HG03558 (cell line): ENCODE measurements around the gene RB1.
"Not testable (repeated sequence)": the region's sequence is repeated elsewhere in the genome, so short reads cannot be mapped to it uniquely, and the experiment has no call there.

Experiments
- ATAC-seq: cut with Tn5 transposase; IDR thresholded peaks from one replicate; pipeline ENCODE4 v1.9.1; 2021; ENCODE audit warnings: moderate number of reproducible peaks; ENCODE audit not compliant: unreplicated experiment; ENCODE audit errors: extremely low read depth

RB1 gene

GRCh38 chr13:48443442-48444208, 140.1 kb downstream of the RB1 start:
- ATAC-seq = no peak

GRCh38 chr13:48446464-48446863, 142.9 kb downstream of the RB1 start:
- no peak for ATAC-seq

GRCh38 chr13:48448285-48448958, 144.9 kb downstream of the RB1 start:
- no peak for ATAC-seq

GRCh38 chr13:48448959-48449614, 145.5 kb downstream of the RB1 start:
- ATAC-seq = no peak

GRCh38 chr13:48449656-48450055, 146.1 kb downstream of the RB1 start:
- no peak for ATAC-seq

GRCh38 chr13:48451196-48451595, 147.6 kb downstream of the RB1 start:
- ATAC-seq = not testable (repeated sequence)

GRCh38 chr13:48456546-48456945, 153.0 kb downstream of the RB1 start:
- no peak for ATAC-seq

GRCh38 chr13:48457578-48458242, 154.2 kb downstream of the RB1 start:
- ATAC-seq = no peak

GRCh38 chr13:48475230-48475629, 171.7 kb downstream of the RB1 start:
- no peak for ATAC-seq

- ATAC-seq = no peak
Measured at GRCh38 chr13:48476215-48476614, 172.7 kb downstream of the RB1 start.

- ATAC-seq = no peak
Measured at GRCh38 chr13:48476686-48477085, 173.1 kb downstream of the RB1 start.

- no peak for ATAC-seq
Measured at GRCh38 chr13:48477191-48477855, 173.8 kb downstream of the RB1 start.

GRCh38 chr13:48478391-48478790, 174.8 kb downstream of the RB1 start:
- ATAC-seq = no peak

GRCh38 chr13:48483575-48483974, 180.0 kb downstream of the RB1 start:
- ATAC-seq = no peak

GRCh38 chr13:48485432-48485831, 181.9 kb downstream of the RB1 start:
- ATAC-seq = no peak

- no peak for ATAC-seq
Measured at GRCh38 chr13:48486362-48486761, 182.8 kb downstream of the RB1 start.

GRCh38 chr13:48486836-48487235, 183.3 kb downstream of the RB1 start:
- no peak for ATAC-seq

GRCh38 chr13:48487968-48488367, 184.4 kb downstream of the RB1 start:
- ATAC-seq = no peak

- no peak for ATAC-seq
Measured at GRCh38 chr13:48488995-48489394, 185.4 kb downstream of the RB1 start.

GRCh38 chr13:48489666-48490065, 186.1 kb downstream of the RB1 start:
- ATAC-seq = no peak
